ENCODE data around the gene PLCB1. TPM values are rescaled to one million over a fixed set of nuclear protein-coding genes. Genes with fewer than 3 reads are reported as not detected.
"Not testable (repeated sequence)": the region's sequence is repeated elsewhere in the genome, so short reads cannot be mapped to it uniquely, and the experiment has no call there.

Gene PLCB1
- polyA plus RNA-seq, 1 donor: 8.5 TPM

DNA sequence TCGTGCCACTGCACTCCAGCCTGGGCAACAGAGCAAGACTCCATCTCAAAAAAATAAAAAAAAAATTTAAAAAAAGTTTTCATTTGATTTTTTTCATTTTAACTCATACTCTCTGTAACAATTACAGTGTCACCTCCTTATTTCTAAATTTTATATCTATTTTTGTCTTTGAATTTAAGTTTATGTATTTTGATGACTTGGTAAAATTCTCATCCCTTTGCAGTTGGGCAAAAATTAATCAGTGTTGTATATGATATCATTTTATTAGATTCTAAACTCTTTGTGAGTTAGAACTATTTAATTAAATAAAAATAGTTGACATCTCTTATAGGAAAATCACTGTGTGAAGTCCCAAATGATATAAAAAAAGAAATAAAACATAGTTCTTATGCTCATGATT, 270.7 kb downstream of the PLCB1 start:
- no peak for DNase-seq (ENCODE audit: low read depth)

GRCh38 chr20:8404912-8405635, 273.0 kb downstream of the PLCB1 start:
- DNase-seq (ENCODE audit: low read depth): no peak

- no peak for DNase-seq (ENCODE audit: low read depth)
Measured at GRCh38 chr20:8406391-8406790, 274.3 kb downstream of the PLCB1 start.

DNA sequence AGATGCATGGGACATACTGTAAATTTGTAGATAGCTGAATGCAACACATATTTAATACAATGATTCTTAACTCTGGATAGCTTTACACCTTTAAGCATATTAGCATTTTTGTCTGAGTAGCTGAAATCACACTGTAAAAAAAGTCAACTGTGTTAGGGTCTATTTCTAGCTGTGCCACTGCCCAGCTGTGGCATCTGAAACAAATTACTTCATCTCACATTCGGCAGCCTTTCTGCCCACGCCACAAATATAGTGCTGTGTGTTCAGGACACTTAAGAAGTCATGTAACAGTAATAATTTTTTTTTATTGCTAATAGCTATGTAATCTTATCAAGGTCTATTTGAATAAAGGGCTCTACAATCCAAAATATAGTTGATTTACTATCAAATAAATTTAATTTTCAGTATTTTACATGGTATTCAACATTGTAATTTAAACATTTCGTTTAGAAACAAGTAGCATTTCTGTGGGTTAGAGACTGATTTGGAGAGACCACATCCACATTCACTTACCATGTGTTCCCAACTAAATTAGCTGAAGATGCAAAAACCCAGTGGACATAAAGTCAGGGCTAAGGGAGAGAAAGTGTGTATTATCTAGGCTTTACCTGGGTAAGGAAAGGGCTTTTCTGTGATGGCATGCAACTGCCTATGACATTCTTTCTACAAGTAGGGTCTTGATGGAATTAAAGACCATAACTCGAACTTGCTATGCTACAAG, 276.7 kb downstream of the PLCB1 start:
- no peak for DNase-seq (ENCODE audit: low read depth)

DNA sequence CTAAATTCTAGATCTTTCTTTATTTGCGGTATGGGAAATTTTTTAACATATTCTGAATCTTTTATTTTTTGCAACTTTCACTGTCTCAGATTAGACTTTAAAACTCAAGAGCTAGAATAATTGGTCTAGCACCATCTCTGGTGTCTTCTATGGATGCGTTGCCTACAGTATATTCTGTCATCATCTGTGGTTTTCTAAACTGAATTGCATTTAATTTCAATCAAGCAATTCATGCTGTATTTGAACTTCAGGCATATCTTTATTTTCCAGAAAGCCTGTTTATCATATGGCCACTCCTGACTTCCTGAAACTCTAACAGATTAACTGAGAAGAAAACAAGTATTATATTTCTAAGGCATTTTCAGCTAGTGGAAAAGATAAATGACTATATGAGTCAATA, 281.6 kb downstream of the PLCB1 start:
- no peak for DNase-seq (ENCODE audit: low read depth)

GRCh38 chr20:8414586-8415274, 282.7 kb downstream of the PLCB1 start:
- DNase-seq (ENCODE audit: low read depth): no peak

GRCh38 chr20:8421981-8422380, 289.9 kb downstream of the PLCB1 start:
- DNase-seq (ENCODE audit: low read depth): no peak

DNA sequence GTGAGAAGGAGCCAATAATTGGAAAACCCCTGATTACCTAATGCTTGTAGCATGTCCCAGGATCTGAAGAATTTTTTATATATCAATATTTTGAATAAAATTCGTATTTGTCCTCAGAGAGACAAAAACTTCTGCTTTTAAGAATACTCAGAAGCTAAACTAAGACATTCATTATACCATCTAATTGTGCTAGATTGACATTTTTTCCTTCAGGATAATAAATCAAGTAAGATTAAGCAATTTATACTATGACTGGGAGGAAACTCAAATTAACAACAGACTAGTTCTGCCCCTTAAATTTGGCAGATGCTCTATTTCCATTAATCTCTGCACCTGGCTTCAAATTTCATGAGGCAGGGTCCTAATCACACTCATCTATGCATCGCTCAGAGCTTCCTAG, 291.4 kb downstream of the PLCB1 start:
- DNase-seq (ENCODE audit: low read depth): no peak

- DNase-seq (ENCODE audit: low read depth): no peak
Measured at GRCh38 chr20:8424010-8424409, 291.9 kb downstream of the PLCB1 start.

GRCh38 chr20:8425016-8425415, 292.9 kb downstream of the PLCB1 start:
- DNase-seq (ENCODE audit: low read depth): no peak

- DNase-seq (ENCODE audit: low read depth): no peak
Measured at GRCh38 chr20:8425802-8426201, 293.7 kb downstream of the PLCB1 start.

DNA sequence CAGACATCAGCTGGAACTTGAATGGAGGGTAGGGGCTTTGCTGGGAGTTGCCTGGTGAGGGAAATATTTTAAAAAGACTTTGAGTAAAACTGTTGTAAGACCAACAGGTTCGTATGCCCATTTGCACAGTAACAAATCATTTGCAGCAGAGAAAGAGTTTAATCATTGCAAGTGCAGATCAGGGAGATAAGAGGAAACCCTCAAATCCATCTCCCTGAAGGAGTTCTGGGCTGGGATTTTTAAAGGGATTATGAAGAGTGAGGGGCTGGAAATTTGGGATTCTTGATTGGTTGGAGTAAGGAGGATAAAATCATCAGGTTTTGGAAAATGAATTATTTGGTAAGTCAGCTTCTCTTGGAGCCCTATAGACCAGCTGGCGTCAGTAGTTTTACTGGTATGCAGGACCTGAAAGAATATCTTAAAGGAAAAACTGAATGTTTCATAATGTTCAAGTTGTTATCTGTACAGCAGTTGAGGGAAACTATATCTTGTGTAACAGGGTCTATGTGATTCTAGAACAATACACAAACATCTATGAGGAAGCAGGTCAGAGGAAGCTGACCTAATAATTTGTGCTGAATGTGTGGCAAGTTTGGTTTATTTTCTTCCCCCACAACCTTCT, 295.5 kb downstream of the PLCB1 start:
- no peak for DNase-seq (ENCODE audit: low read depth)

DNA sequence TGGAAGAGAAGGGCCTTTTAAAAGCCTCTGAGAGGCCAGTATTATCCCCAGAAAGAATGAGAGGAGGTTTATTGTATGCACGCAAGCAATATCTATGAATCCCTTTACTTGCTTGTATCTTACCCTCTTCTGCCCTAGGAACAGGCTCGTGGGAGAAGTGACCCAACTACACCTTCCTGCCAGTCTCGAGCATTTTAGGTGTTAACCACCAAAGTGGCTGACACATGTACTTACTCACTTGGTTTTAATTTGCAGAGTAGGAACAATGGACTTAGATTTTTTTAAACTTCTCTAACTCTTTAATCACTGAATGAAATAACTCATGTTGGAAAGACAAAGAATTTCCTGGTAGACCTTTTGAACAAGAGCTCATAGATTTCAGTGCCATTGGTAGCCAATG, 296.9 kb downstream of the PLCB1 start:
- DNase-seq (ENCODE audit: low read depth): no peak

DNA sequence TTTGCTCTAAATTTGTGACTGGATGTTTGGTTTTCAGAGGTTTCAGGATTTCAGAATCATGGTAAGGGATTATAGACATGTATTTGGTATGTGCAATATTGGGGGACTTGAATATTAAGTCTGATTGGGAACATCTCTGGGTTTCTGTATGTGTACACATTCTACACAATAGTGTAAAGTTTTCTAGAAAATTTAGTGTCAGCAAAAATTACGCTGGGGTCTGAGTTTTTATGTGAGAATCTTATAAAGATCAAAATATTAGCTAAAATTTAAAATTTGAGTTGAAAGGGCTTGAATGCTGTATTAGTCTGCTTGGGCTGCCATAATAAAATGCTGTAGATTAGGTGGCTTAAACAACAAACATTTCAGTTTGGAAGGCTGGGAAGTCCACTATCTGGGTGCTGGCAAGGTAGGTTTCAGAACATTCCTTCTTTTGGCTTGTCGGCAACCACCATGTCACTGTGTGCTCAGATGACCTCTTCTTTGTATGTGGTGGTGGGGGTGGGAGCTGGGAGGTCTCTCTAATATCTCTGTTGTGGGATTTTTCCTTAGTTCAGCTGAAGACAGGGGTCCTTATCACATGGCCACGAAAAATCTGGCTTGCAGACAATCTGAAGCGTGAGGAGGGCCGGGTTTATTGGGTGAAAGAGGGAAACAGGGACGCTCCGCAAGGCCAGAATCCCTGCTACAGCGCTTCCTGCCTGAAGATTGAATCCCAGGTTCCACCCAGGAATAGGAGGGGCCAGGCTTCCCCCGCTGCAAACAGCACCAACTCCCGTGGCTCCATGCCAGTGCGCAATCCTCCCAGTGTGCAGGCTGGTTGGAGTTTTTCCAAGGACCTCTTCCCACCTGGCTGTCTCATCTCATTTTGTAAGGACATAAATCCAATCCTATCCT, 299.7 kb downstream of the PLCB1 start:
- no peak for DNase-seq (ENCODE audit: low read depth)

GRCh38 chr20:8432435-8433148, 300.5 kb downstream of the PLCB1 start:
- DNase-seq (ENCODE audit: low read depth): no peak

GRCh38 chr20:8433291-8433690, 301.2 kb downstream of the PLCB1 start:
- no peak for DNase-seq (ENCODE audit: low read depth)

GRCh38 chr20:8434326-8434876, 302.3 kb downstream of the PLCB1 start:
- DNase-seq (ENCODE audit: low read depth): no peak

DNA sequence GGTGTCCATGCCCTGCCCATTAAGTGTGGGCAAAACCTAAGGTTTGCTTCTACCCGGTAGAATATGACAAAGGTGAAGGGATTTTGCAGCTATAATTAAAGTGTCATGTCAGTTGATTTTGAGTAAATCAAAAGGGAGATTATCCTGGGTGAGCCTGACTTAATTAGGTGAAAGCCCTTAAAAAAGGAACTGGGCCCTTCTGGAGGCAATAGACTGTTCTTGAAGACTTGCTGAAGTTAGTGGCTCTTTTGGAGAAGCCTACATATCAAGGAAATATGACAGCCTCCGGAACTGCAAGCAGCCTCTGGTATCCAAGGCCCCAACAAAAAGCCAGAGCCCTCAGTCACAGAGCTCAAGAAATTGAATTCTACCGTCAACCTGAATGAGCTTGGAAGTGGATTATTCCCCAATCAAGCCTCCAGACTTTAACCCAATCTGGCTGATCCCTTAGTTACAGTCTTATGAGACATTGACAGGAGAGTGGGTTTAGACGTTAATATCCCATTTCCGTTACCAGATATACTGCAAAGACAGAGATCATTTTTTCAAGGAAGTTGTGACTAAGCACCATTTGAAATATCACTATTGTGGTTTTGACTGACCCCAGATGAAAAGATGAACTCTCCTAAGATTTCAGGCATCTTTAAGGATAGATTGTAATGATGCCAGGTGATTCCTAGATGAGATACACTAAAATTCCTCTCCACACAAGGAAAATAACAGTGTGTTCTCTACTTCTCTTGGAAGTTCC, 303.4 kb downstream of the PLCB1 start:
- no peak for DNase-seq (ENCODE audit: low read depth)

- not testable (repeated sequence) for DNase-seq (ENCODE audit: low read depth)
Measured at GRCh38 chr20:8436938-8437337, 304.9 kb downstream of the PLCB1 start.

GRCh38 chr20:8438748-8439147, 306.7 kb downstream of the PLCB1 start:
- DNase-seq (ENCODE audit: low read depth): no peak

All from forelimb muscle (tissue), 1 donor.